Right lung (tissue), 5 donors: Measurements from ENCODE around the gene THADA. TPM values are rescaled to one million over a fixed set of nuclear protein-coding genes. Genes with fewer than 3 reads are reported as not detected.
A peak's percentile ranks its signal among the peaks of the same experiment; 100 is the strongest.

ENCODE experiments used
- DNase-seq, 2 donors: peaks; one replicate each; pipeline ENCODE4 v3.0.0-alpha.2; 2013
- polyA plus RNA-seq, 5 donors: library from polyadenylated mRNA; unstranded; fragments of 120-200 nt; gene quantifications; one replicate each; pipeline versions ENCODE4 v1.2.1 to v1.2.3, GENCODE V29; 2013; ENCODE audit warnings: inconsistent platforms in 1 of 5, low replicate concordance in 1 of 5; ENCODE audit not compliant: insufficient read length in 5 of 5, insufficient read depth in 1 of 5

The THADA gene
- polyA plus RNA-seq, 5 donors, result 33.8 to 42.1 (median 36.6) TPM

DNA sequence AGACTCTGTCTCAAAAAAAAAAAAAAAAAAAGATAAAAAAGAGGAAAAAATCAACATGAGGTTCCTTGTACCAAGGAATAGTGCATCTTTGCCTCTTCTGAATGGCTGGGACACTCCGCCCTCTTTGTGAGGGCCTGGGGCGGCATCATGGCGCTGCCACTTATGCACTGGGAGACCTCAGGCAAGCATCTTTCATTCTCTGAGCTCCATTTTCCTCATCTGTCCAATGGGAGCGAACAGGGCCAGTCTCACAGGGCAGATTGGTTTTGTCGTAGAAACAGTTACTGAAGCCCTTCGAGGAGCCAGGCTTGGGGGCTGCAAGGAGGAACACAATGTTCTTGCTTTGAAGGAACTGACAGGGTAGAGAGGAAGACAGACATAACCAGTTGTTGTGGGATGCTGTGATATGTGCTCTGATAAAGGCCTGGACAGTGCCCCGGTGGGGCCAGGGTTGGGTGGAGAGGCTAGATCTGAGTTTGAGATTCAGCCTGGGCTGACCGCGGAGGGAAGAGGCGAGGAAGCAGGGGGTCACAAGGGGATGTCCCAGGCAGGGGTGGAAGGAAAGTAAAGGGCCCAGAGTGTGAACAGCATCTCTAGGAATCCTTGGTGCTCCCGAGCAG, 383.5 kb downstream of the THADA start:
- no peak for DNase-seq

GRCh38 chr2:43210467-43211303, 385.2 kb downstream of the THADA start:
- DNase-seq, result peak; percentile 45 to 50

DNA sequence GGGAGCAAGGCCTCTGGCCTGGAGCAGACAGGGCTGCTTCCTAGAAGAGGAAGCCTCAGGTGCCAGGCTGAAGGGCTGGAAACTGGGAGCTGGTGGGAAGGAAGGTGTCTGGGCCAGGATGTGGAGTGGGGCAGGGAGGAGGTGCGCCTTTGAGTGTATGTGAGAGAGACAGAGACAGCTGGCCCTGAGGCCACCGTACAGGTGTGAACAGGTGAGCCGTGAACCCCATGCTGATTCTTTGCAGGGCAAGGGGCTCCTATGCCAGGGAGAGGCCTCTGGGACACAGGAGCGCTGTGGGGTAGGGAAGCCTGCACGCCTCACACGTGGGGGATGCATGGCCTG, 385.7 kb downstream of the THADA start:
- DNase-seq, result no peak

- no peak for DNase-seq
These were observed 386.6 kb downstream of the THADA start for GRCh38 chr2:43209204-43209717.

DNA sequence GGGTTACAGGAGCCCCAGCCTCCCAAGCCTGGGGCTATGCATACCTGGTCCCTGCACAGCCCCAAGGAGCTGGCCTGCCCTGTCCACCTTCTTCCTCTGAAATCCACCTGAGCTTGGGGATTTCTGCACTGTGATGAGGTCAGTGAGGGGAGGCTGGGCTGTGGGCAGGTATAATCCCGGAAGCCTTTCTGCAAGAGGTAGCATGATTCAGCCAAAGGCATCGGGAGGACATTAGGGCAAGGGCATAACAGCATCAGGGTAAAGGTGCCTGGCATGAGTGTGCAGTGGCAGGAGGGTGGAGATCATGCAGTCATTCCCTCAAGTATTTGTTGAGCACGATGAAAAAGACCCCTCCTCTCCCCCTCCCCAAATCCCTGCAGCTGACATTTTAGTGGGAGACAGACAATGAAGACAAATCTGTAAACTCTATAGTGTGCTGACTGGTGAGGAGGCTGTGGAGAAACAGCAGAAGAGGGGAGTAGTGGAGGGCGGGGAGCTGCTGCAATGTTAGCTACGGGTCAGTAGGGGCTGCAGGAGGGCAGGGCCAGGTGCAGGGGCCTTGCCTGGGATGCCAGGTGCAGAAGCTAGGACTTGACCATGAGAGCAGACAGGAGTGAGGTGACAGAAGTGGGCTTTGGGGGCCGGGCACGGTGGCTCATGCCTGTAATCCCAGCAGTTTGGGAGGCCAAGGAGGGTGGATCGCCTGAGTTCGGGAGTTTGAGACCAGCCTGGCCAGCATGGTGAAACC, 388.1 kb downstream of the THADA start:
- DNase-seq, result no peak

DNA sequence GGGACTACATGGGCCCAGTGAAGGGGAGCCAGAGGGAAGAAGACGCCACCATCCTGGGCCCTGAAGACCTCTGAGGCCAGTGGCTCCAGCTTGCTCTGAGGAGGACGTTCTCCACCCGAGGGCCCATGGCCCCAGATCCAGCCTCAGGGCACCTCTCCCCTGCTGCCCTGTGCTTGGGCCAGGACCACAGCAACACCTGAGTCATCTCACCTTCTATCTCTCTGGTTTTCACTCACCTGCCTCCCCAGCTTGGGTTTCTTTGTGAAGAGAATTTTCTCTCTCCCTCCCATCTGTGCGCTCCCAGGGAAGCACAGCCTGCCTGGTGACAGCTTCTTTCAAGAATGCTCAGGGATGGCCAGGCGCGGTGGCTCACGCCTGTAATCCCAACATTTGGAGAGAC, 389.2 kb downstream of the THADA start:
- DNase-seq, result no peak

GRCh38 chr2:43203373-43203772, 392.5 kb downstream of the THADA start:
- no peak for DNase-seq

GRCh38 chr2:43202289-43202688, 393.5 kb downstream of the THADA start:
- no peak for DNase-seq

GRCh38 chr2:43201497-43201896, 394.3 kb downstream of the THADA start:
- no peak for DNase-seq

DNA sequence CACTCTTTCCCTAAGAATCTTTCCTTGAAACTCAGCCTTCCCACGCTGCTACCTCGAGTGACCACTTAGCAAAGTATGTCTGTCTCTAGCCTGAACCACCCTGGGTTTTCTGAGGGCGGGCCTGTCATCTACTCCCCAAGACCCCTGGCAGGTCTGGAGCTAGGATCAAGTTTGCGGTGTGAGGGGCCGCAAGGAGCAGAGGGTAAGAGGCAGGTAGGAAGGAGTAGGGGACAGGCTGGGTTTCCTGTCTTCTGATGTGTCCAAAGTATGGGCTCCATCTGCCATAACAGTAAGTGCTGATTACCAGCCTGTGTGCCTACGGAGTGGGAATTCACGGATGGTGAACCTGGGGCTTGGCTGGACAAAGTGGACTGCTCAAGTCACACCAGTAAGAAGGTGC, 394.8 kb downstream of the THADA start:
- DNase-seq, result no peak

GRCh38 chr2:43199492-43200488, 396.0 kb downstream of the THADA start:
- no peak for DNase-seq

- DNase-seq, result no peak
These were observed 397.6 kb downstream of the THADA start for GRCh38 chr2:43198263-43198662.

DNA sequence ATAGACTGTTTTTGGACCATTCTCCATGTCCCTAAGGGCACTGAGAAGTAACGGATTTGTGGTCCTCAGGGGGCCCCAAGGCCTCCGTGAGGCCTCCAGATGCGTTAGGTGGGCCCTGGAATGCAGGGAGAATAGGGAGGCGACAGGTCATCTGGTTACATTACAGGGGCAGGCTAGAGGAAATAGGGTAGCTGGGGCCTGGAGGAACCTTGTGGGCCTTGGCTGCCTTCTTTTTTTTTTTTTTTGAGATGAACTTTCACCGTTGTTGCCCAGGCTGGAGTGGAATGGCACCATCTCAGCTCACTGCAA, 398.3 kb downstream of the THADA start:
- DNase-seq, result no peak

DNA sequence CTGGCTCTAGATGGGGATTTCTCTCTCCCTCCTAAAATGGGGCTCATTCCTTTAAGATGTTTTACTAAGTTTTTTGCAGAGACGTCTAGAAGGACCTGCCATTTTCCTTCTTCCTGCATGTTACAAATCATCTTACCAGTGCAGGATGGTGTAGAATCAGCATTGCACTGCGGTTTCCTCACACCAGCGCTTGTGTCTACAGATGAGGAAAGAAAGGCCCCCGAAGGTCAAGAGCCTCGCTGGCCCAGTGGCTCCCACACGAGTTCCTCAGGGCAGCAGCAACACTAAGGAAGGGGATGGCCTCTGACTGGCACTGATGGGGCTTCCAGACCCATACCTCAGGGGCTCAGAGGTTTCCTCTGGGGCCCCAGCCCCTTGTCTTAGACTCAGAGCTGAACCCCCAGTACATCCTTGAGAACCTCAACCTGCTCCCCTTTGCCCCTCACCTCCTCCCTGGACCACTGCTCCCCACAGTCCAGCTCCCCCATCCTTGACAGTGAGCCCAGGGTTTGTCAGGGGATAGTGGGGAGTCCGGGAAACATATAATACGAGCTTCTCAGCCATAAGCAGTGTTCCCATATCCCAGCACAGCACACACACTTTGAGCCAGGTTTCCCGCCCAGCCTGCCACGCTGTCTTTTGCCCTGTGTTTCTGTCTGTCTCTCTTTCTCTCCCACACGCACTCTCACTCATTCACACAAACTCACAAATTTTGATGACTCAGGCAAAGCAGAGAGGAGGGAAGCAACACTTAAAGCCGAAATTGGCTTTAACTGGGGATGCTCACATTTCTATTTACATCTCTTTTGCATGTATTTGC, 398.9 kb downstream of the THADA start:
- DNase-seq, result no peak

DNA sequence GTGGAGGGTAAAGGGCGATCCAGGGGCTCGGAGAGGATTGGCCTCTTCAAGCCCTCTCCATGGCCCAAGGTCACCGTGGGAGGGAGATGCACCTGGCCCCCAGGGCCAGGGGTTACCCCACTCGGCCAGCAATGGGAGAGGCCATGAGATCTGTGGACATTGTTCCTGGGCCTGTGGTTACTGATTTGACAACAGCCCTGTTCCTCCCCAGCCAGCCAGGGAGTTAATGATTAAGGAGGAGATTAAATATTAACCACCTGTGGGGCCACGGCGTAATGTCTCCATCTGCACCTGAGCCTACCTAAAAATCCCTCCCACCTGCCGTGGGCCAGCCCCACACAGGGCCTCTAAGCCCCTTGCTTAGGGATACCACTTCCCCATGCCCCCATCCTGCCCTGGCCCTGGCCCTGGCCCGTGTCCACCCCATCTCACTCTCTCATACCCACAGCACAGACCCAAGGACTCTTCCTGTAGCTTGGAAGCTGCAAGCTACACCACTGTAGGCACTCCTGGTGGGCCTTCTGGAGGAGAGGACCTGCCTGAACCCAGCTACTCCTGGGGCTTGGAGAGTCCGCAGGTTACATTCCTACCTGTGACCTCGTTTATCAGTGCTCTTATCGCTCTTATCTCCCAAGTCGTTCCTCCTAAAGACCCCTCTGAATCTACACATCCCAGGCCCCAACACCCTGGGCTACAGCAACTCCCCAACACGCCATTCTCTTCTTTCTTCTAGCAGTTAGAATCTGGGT, 401.5 kb downstream of the THADA start:
- peak in 1 of 2 donors; percentile 64 for DNase-seq

DNA sequence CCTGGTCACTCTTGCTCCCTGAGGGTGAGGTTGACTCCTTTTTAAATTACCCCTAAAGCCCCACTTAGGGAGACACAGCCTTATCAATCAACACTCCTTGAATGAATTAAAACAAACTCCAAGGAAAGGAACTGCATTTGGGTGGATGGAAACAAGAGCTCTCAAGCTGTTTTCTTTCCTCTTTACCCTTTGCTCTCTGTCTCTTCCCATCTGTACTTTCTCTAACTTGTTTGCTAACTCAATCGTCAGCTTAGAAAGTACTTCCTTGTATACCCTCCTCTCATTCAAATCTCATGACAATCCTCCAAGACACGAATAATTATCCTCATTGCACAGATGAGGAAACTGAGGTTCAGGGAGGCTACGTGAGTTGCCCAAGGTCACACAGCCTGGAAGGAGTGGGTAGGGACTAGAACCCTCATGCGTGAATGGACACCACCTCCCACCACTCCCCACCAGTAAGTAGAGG, 402.2 kb downstream of the THADA start:
- DNase-seq, result no peak

DNA sequence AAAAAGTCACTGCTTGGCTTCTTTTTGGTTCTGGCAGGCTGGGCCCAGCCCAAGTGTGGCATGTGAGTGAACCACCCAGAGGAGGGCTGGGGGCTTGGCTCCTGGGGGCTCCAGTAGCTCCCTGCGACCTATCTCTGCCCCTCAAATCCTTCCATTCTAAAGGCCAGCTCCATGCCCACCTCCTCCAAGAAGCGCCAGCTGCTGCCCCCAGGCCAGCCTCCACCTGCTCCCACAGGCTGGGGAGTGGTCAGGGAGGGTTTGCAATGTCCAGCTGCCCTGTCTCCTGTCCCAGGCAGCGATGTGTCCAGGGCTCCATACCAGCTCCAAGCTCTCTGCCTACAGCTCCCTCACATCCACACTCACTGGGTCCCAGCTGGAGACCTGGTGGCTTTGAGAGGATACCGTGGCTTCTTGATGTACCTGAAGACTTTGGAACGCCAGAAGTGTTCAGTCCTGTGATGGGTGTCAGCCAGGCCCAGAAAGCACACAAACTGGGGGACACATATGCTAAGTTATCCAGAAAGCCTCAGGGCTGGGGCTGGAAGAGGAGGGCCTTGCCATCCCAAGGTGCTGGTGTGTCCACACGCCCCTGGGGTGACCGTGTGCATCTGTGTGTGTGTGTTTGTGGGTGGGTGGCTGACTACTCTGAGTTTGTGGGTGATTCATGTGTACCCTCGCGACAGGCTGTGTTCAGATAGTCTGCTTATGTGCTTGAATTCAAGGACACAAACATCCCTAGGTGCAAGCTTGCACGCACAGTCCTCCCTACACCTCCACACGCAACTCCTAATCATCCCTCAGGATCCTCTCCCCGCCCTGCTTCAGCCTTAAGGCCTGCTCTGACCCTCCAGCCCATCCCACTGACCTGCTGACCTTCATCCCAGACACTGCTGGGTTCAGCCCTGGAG, 402.8 kb downstream of the THADA start:
- no peak for DNase-seq

DNA sequence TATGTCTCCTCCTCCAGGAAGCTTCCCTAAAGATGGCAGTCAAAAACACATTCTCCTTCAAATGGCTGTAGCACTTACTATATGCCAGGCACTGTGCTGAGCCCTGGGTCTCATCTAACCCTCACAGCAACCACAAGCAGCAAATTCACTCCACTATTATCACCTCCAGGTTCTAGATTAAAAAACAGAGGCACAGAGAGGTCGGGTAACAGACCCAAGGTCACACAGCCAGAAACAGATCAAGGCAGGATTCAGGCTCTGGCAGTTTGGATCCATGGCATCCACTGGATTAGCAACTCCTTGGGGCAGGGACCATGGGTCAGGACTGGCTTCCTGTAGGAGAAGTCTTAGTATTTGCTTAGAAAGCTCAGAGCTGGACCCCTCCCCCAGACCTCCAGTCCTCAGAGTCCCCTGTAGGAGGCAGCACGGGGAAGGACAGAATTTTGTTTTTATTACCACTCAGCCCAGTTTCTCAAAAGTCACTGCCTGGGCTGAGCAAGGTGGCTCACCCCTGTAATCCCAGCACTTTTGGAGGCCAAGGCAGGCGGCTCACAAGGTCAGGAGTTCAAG, 403.8 kb downstream of the THADA start:
- no peak for DNase-seq
